ENCODE measurements around the gene CCNL1.
A peak's percentile ranks its signal among the peaks of the same experiment; 100 is the strongest.
"Not testable (repeated sequence)": the region's sequence is repeated elsewhere in the genome, so short reads cannot be mapped to it uniquely, and the experiment has no call there.

The CCNL1 gene

DNA sequence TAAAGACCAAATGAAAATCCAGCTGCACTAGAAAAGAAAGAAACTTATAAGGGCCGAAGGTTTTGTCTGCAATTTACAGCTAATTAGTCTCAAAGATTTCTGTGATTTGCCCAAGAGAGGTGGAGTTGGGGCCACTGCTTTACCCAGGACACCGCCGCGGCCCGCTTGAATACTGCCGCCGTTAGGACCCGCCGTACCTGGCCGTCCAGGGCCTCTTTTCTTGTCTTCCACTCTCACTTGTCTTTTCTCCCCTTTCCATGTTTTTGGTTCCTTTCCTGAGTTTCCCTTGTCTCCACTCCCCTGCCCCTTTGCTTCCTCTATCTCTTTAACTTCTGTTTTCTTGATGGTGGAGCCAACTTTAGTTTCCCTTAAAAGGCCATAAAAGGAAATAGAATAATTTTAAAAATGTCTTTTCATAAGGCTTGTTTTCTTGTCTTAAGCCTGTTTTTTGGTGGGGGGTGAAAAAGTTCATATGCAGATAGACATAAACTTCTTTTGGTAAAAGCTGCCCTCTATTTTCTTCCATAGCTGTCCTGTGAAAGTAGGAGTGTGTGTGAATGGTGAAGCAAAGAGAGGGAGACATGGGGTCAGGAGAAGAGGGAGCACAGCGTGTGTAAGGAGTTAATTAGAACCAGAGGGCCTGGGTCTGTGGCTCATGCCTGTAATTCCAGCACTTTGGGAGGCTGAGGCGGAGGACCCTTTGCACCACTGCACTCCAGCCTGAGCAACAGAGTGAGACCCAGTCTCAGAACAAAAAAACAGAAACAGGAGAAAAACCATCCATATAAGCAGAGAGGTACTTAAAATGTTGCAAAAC, 16.0 kb upstream of the CCNL1 start:
- TF ChIP-seq, protein P1, sequence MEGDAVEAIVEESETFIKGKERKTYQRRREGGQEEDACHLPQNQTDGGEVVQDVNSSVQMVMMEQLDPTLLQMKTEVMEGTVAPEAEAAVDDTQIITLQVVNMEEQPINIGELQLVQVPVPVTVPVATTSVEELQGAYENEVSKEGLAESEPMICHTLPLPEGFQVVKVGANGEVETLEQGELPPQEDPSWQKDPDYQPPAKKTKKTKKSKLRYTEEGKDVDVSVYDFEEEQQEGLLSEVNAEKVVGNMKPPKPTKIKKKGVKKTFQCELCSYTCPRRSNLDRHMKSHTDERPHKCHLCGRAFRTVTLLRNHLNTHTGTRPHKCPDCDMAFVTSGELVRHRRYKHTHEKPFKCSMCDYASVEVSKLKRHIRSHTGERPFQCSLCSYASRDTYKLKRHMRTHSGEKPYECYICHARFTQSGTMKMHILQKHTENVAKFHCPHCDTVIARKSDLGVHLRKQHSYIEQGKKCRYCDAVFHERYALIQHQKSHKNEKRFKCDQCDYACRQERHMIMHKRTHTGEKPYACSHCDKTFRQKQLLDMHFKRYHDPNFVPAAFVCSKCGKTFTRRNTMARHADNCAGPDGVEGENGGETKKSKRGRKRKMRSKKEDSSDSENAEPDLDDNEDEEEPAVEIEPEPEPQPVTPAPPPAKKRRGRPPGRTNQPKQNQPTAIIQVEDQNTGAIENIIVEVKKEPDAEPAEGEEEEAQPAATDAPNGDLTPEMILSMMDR (IDR thresholded peaks at IDR 0.05; ENCODE audit: low read depth, low read length) = no peak
- peak overlapping the region; percentile 83 for H3K4me3 ChIP-seq (ENCODE audit: low read depth, low read length)

DNA sequence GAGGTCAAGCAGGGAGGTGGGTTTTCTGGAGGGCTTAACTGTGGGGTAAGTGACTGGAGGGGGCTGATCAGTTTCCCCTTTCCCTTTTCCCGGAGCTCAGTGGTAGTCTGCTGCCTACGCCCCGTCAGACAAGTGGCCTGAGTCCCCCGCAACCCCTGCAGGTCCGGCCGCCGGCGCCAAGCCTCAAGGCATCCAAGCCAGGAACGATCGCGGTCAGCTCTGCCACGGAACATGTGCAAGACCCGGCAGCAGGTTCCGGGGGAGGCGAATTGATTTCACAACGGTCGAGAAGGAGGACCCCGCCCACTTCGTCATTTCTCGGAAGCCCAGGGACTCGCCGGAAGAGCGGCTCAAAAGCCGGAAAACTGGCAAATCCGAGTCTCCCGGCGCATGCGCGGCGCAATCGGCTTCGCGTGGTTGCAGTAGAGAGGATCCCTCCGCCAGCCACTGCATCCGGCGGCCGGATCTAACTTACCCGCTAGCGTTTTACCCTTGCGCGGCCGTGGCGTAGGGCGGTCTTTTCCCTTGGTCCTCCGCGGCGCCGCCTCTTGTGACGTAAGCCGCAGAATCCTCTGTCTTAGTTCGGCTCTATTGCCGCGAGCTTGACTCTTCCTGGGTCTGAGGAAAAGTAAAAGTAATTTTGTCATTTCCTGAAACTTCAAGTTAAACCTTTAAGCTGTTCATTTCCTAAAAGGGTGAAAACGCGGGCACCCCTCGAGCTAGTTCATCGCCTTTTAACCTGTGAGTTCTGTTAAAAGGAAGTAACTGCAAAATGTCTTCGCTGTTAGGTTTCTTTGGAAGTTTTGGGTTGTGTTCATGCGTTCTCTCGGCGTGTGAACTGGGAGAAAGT, 14.9 kb upstream of the CCNL1 start:
- peak overlapping the region; percentile 83 for H3K4me3 ChIP-seq (ENCODE audit: low read depth, low read length)
- TF ChIP-seq, protein P1 (IDR thresholded peaks at IDR 0.05; ENCODE audit: low read depth, low read length) = no peak

DNA sequence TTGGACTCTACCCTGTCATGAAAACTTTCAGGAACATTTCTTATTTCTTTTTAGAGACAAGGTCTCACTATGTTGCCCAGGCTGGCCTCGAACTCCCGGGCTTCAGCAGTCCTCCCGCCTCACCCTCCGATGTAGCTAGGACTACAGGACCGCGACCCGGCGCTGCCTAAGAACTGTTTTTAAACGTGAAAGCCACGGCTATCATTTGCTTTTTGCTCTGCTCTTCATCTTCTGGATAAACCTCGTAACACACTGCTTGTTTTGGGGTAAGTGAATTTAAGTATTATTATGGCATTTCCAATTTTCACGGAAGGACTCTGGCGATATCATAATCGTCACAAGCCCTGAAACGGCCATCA, 14.3 kb upstream of the CCNL1 start:
- TF ChIP-seq, protein P1 (IDR thresholded peaks at IDR 0.05; ENCODE audit: low read depth, low read length) = no peak
- H3K4me3 ChIP-seq (ENCODE audit: low read depth, low read length) = peak overlapping the region; percentile 62

GRCh38 chr3:157173343-157173742, 13.4 kb upstream of the CCNL1 start:
- not testable (repeated sequence) for H3K4me3 ChIP-seq (ENCODE audit: low read depth, low read length)

- TF ChIP-seq, protein P1 (IDR thresholded peaks at IDR 0.05; ENCODE audit: low read depth, low read length) = no peak
- H3K4me3 ChIP-seq (ENCODE audit: low read depth, low read length) = no peak overlapping the region
Observed at GRCh38 chr3:157172746-157173145, 12.8 kb upstream of the CCNL1 start.

DNA sequence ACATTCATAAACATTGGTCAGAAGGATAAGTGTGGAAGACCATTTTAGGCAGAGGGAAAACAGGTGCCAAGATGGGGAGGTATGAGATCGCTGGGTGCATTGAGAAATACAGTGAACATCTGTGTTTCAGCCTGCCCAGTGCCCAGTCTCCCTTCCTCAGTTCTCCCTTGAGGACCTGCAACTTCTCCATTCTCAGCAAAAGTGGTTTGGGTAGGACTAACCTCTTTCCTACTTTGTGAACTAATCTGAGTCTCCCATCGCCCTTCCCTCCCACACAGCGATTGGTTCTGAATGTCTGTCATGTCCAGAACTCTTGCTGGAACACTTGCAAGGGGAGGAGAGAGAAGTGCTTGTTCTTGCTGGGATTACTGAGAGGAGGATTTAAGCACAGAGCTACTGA, 10.9 kb upstream of the CCNL1 start:
- TF ChIP-seq, protein P1 (IDR thresholded peaks at IDR 0.05; ENCODE audit: low read depth, low read length) = no peak
- H3K4me3 ChIP-seq (ENCODE audit: low read depth, low read length) = no peak overlapping the region

- H3K4me3 ChIP-seq (ENCODE audit: low read depth, low read length) = no peak overlapping the region
- TF ChIP-seq, protein P1 (IDR thresholded peaks at IDR 0.05; ENCODE audit: low read depth, low read length) = no peak
Observed at GRCh38 chr3:157167371-157168042, 7.6 kb upstream of the CCNL1 start.

Data from WI38 (cell line).